GM12878 (cell line): ENCODE measurements around the gene HSPB7. TPM values are rescaled to one million over a fixed set of nuclear protein-coding genes. Genes with fewer than 3 reads are reported as not detected.
A peak's percentile ranks its signal among the peaks of the same experiment; 100 is the strongest.
"Not testable (repeated sequence)": the region's sequence is repeated elsewhere in the genome, so short reads cannot be mapped to it uniquely, and the experiment has no call there.

Experiments used
- ATAC-seq: fragments of 200-7000 bp; cut with Tn5 transposase; 3 replicates; pipeline ENCODE4 v1.9.1; 2020; ENCODE audit warnings: mild to moderate bottlenecking, moderate library complexity
- BruUV-seq: library from RNA; stranded (reverse); fragments of 400-500 nt; replicated peaks from 2 replicates; lab custom pipeline; 2021; lab: Mats Ljungman, UMichigan
- CTCF ChIA-PET: fragments of 300-600 bp; sonication (Branson Sonifier 250); formaldehyde crosslinking; extraction: SDS; loops from one replicate; lab custom pipeline; 2021; ENCODE audit warnings: inconsistent platforms; lab: Yijun Ruan, JAX
- POLR2A ChIA-PET: fragments of 350-600 bp; formaldehyde crosslinking; extraction: SDS; loops from one replicate; lab custom pipeline; 2021; ENCODE audit warnings: inconsistent platforms; lab: Charles Lee
- RAD21 ChIA-PET: fragments of 300-600 bp; sonication (Branson Sonifier 250); formaldehyde crosslinking; loops from one replicate; lab custom pipeline; 2023; ENCODE audit warnings: antibody characterized with exemption; ENCODE audit not compliant: unreplicated experiment; lab: Charles Lee
- SMC1A ChIA-PET: fragments of 300-600 bp; sonication (Branson Sonifier 250); formaldehyde crosslinking; loops from one replicate; lab custom pipeline; 2023; ENCODE audit not compliant: unreplicated experiment, uncharacterized antibody; lab: Charles Lee
- DNase-seq: peaks from one replicate; pipeline ENCODE4 v3.0.0-alpha.2; 2011; ENCODE audit warnings: low read depth, low spot score
- FAIRE-seq: peaks from 3 replicates; lab custom pipeline; 2011; peaks lifted over from hg19 to GRCh38; lab: Jason Lieb, UNC
- H2AFZ ChIP-seq: 2 replicates; pipeline ENCODE4 v1.6.0; 2011; ENCODE audit warnings: low read depth, low read length, control low read depth; ENCODE audit not compliant: control insufficient read depth
- H3K27ac ChIP-seq: 2 replicates; pipeline ENCODE4 v1.5.1; 2011; ENCODE audit warnings: control low read depth; ENCODE audit not compliant: control insufficient read depth, insufficient read depth
- H3K27me3 ChIP-seq, 2 experiments: replicated peaks in 1 of 2; 2 replicates each; pipeline versions ENCODE4 v1.6.0 to v1.6.1; 2011; ENCODE audit warnings: low read length in 1 of 2; ENCODE audit not compliant: control insufficient read depth in 2 of 2, insufficient read depth in 2 of 2
- H3K36me3 ChIP-seq, 2 experiments: 2 replicates each; pipeline ENCODE4 v1.5.1; 2011; ENCODE audit warnings: low read length in 1 of 2; ENCODE audit not compliant: control insufficient read depth in 2 of 2, insufficient read depth in 2 of 2
- H3K4me1 ChIP-seq: 2 replicates; pipeline ENCODE4 v1.6.1; 2011; ENCODE audit warnings: mild to moderate bottlenecking, low read length, moderate library complexity, mixed read lengths; ENCODE audit not compliant: control insufficient read depth, insufficient read depth
- H3K4me2 ChIP-seq: 2 replicates; pipeline ENCODE4 v1.6.0; 2011; ENCODE audit warnings: control low read depth; ENCODE audit not compliant: control insufficient read depth, insufficient read depth
- H3K4me3 ChIP-seq: fragments of 200-600 bp; sonication (generic); 2 replicates; pipeline ENCODE4 v1.5.1; 2016
- H3K79me2 ChIP-seq: 2 replicates; pipeline ENCODE4 v1.6.0; 2011; ENCODE audit warnings: low read length; ENCODE audit not compliant: control insufficient read depth, insufficient read depth
- H3K9ac ChIP-seq: 2 replicates; pipeline ENCODE4 v1.8.0; 2011; ENCODE audit warnings: low read length, control low read depth, mixed read lengths; ENCODE audit not compliant: control insufficient read depth, insufficient read depth
- H3K9me3 ChIP-seq: replicated peaks from 3 replicates; pipeline ENCODE4 v1.5.1; 2011; ENCODE audit warnings: mild to moderate bottlenecking, low read length; ENCODE audit not compliant: control insufficient read depth, insufficient read depth
- H4K20me1 ChIP-seq: 2 replicates; pipeline ENCODE4 v1.6.0; 2011; ENCODE audit not compliant: control insufficient read depth, insufficient read depth
- ESRRA ChIP-seq: IDR thresholded peaks from 2 replicates; pipeline ENCODE4 v1.6.1; 2012; ENCODE audit warnings: mild to moderate bottlenecking, low read length, improper control_type of control experiment
- NR2C1 ChIP-seq: fragments of 450-650 bp; IDR thresholded peaks from 2 replicates; pipeline ENCODE4 v1.6.1; 2017; ENCODE audit warnings: antibody characterized with exemption, mild to moderate bottlenecking, moderate library complexity
- PML ChIP-seq: IDR thresholded peaks from 2 replicates; pipeline ENCODE4 v1.6.1; 2012; ENCODE audit warnings: low read length, inconsistent platforms
- ZNF622 ChIP-seq: fragments of 450-650 bp; IDR thresholded peaks from 2 replicates; pipeline ENCODE4 v1.6.1; 2017; ENCODE audit warnings: mild to moderate bottlenecking, inconsistent platforms
- WGBS: methylation state at CpG from one replicate; pipeline ENCODE4 v1.1.6; 2016; ENCODE audit warnings: low lambda C conversion rate; ENCODE audit not compliant: insufficient replicate concordance, insufficient coverage; ENCODE audit errors: missing lambda C conversion rate; 5-methylcytosine and 5-hydroxymethylcytosine counted together
- in situ Hi-C: fragments of 300-500 bp; cut with MboI; formaldehyde crosslinking; loops from 9 replicates; pipeline ENCODE4 v1.14.3; 2018; ENCODE audit warnings: mixed read lengths
- intact Hi-C: fragments of 100-400 bp; cut with micrococcal nuclease; formaldehyde crosslinking; loops from one replicate; pipeline ENCODE4 v1.14.2; 2022; ENCODE audit not compliant: unreplicated experiment
- polyA plus RNA-seq, 11 experiments: library from polyadenylated mRNA; depleted of rRNA in 4 of 11; unstranded in 6 of 11; stranded (reverse) in 5 of 11; fragments of >200 nt; fragmentation: Nextera tagmentation in 4 of 11; fragmentation: Illumina TruSeq in 1 of 11; extraction: Ambion mirVana in 4 of 11; extraction: Trizol in 1 of 11; gene quantifications; 1 replicate in 1 of 11; 2 replicates in 10 of 11; pipeline versions ENCODE4 v1.2.1 to v1.2.3, GENCODE V29; 2011 to 2016; ENCODE audit warnings: inconsistent platforms in 2 of 11, missing spikeins in 2 of 11, low read depth in 1 of 11
- total RNA-seq, 4 experiments: library from RNA; depleted of rRNA in 3 of 4; stranded (reverse); fragments of >200 nt in 3 of 4; fragmentation: Illumina TruSeq in 1 of 4; extraction: Trizol in 1 of 4; gene quantifications; 2 replicates each; pipeline versions ENCODE4 v1.2.1 to v1.2.3, GENCODE V29; 2013 to 2021
- TF ChIP-seq, protein P1 (sequence below): IDR thresholded peaks from 2 replicates; pipeline ENCODE4 v1.6.1; 2011; ENCODE audit warnings: low read depth, mild to moderate bottlenecking, low read length, moderate library complexity, borderline replicate concordance; ENCODE audit errors: extremely low read depth
- TF ChIP-seq, protein P2 (sequence below): IDR thresholded peaks from 2 replicates; pipeline ENCODE4 v1.6.1; 2012; ENCODE audit warnings: low read depth, low read length, improper control_type of control experiment
- TF ChIP-seq, protein P3 (sequence below): fragments of 450-650 bp; IDR thresholded peaks from 2 replicates; pipeline ENCODE4 v1.6.1; 2017; ENCODE audit warnings: low read depth, mild to moderate bottlenecking, moderate library complexity
- TF ChIP-seq, protein P4 (sequence below): fragments of 150-350 bp; IDR thresholded peaks from 2 replicates; pipeline ENCODE4 v1.6.1; 2014; ENCODE audit warnings: mild to moderate bottlenecking, low read depth, low read length

HSPB7 gene
- total and polyA plus RNA-seq, 10 of the 15 experiments (the other 5 are each of a cell fraction or from before 2014, with no cell fraction given): 0.34 TPM; not detected in 9

DNA sequence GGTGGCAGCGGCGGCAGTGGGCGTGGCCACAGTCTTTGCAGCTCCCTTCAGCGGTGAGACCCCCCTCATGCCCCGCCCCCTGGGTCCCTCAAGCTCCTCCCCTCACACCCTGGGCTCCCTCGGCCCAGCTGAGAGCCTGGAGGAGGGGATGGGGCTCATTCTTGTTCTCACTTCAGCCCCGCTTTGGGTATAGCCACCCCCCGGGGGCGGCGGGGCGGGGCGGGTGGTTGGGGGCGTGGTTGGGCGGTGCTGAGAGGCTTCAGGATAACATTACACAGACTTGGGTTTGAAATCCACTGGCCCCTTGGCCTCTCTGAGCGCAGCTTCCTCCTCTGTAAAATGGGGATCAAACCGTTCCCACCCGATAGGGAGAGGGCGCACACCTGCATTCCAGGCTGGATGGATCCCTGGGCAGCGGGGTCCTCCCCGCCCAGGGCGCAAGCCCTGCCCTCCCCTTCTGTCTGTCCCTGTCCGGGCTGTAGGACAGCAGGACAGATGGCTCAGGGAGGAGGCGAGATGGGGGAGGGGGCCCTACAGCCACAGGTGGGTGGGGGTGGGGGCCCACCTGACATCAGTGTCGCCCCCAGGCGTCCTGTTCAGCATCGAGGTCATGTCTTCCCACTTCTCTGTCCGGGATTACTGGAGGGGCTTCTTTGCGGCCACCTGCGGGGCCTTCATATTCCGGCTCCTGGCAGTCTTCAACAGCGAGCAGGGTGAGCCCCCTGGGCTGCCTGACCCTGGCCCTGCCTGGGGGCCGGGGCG, 9.1 kb upstream of the HSPB7 start:
- CTCF ChIA-PET: interaction anchor here (2.2 kb wide), 1 partner anchor 17 kb away, joined by 9 read pairs; no protein-coding TSS in a partner anchor
- Histone ChIP-seq H3K36me3 (no peaks in the 10 kb centered on the region), H3K27ac (no peak overlapping the region), H3K4me2 (0 out of 2 replicates have a peak overlapping the region, but pooled peaks have one; percentile 25), H2AFZ (no peak overlapping the region), H4K20me1 (no peaks in the 10 kb centered on the region), H3K9me3 (no peaks in the 10 kb centered on the region), H3K79me2 (no peaks in the 10 kb centered on the region), H3K9ac (no peak overlapping the region), H3K4me1 (no peaks in the 10 kb centered on the region)
- DNase-seq: no peak
- RAD21 ChIA-PET: interaction anchor here (1.4 kb wide), 1 partner anchor 13 kb away, joined by 3 read pairs; no protein-coding TSS in a partner anchor
- in situ Hi-C loops: no loop called here
- peak; percentile 21 for ATAC-seq
- 16% methylated on average over 26 of the region's 33 CpGs for WGBS
- SMC1A ChIA-PET: no interaction called here
- no TSS peak for BruUV-seq
- POLR2A ChIA-PET: no interaction called here
- intact Hi-C loops: no loop called here
- TF ChIP-seq, protein P1, sequence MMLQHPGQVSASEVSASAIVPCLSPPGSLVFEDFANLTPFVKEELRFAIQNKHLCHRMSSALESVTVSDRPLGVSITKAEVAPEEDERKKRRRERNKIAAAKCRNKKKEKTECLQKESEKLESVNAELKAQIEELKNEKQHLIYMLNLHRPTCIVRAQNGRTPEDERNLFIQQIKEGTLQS: no peak
- no peak for TF ChIP-seq PML
- TF ChIP-seq, protein P2, sequence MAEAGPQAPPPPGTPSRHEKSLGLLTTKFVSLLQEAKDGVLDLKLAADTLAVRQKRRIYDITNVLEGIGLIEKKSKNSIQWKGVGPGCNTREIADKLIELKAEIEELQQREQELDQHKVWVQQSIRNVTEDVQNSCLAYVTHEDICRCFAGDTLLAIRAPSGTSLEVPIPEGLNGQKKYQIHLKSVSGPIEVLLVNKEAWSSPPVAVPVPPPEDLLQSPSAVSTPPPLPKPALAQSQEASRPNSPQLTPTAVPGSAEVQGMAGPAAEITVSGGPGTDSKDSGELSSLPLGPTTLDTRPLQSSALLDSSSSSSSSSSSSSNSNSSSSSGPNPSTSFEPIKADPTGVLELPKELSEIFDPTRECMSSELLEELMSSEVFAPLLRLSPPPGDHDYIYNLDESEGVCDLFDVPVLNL: no peak
- TF ChIP-seq NR2C1: no peak
- TF ChIP-seq, protein P3, sequence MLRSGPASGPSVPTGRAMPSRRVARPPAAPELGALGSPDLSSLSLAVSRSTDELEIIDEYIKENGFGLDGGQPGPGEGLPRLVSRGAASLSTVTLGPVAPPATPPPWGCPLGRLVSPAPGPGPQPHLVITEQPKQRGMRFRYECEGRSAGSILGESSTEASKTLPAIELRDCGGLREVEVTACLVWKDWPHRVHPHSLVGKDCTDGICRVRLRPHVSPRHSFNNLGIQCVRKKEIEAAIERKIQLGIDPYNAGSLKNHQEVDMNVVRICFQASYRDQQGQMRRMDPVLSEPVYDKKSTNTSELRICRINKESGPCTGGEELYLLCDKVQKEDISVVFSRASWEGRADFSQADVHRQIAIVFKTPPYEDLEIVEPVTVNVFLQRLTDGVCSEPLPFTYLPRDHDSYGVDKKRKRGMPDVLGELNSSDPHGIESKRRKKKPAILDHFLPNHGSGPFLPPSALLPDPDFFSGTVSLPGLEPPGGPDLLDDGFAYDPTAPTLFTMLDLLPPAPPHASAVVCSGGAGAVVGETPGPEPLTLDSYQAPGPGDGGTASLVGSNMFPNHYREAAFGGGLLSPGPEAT: no peak
- no peak for TF ChIP-seq ESRRA
- no peak for TF ChIP-seq ZNF622
- TF ChIP-seq, protein P4, sequence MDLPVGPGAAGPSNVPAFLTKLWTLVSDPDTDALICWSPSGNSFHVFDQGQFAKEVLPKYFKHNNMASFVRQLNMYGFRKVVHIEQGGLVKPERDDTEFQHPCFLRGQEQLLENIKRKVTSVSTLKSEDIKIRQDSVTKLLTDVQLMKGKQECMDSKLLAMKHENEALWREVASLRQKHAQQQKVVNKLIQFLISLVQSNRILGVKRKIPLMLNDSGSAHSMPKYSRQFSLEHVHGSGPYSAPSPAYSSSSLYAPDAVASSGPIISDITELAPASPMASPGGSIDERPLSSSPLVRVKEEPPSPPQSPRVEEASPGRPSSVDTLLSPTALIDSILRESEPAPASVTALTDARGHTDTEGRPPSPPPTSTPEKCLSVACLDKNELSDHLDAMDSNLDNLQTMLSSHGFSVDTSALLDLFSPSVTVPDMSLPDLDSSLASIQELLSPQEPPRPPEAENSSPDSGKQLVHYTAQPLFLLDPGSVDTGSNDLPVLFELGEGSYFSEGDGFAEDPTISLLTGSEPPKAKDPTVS: no peak
- TF ChIP-seq, all 136 proteins: peak for 0
- Histone ChIP-seq H3K27me3 (peaks cover 0 to 1% of the 10 kb centered on the region in 2 experiments; a peak in 2 of 4 replicates), H3K4me3 (no peak overlapping the region)
- FAIRE-seq: no peak

DNA sequence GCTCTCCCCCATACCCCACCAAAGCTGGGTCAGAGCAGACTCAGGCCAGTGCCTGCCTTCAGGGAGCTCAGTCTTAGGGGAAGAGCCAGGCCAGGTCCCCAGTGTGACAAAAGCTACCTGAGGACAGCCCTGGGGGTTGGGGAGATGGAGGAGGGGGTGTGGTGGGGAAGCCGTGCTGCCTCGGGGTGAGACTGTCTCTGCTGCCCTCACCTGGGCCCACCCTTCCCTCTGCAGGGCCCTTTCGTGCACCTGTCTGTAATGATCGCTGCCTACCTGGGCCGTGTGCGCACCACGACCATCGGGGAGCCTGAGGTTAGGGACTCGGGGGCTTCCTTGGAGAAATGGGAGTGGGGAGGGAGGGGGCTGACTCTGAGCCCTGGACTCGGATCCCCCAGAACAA, 8.5 kb upstream of the HSPB7 start:
- H3K9ac ChIP-seq, SMC1A ChIA-PET, H3K4me1 ChIP-seq, in situ Hi-C loops, BruUV-seq, ATAC-seq, H3K27ac ChIP-seq, intact Hi-C loops, H3K79me2 ChIP-seq, FAIRE-seq, H3K4me2 ChIP-seq, H3K27me3 ChIP-seq, H3K4me3 ChIP-seq, H2AFZ ChIP-seq, H4K20me1 ChIP-seq, DNase-seq, H3K36me3 ChIP-seq, H3K9me3 ChIP-seq: not testable (repeated sequence)
- 50% methylated on average over 8 of the region's 10 CpGs for WGBS
- POLR2A ChIA-PET: interaction anchor here (0.7 kb wide), 1 partner anchor 231 kb away, joined by 6 read pairs; no protein-coding TSS in a partner anchor
- CTCF ChIA-PET: interaction anchor here (2.2 kb wide), 1 partner anchor 16 kb away, joined by 9 read pairs; no protein-coding TSS in a partner anchor
- RAD21 ChIA-PET: interaction anchor here (1.4 kb wide), 1 partner anchor 12 kb away, joined by 3 read pairs; no protein-coding TSS in a partner anchor
